IMR-90 (cell line): ENCODE results near the gene HTT-AS. TPM values are rescaled to one million over a fixed set of nuclear protein-coding genes. Genes with fewer than 3 reads are reported as not detected.

Source experiments
- ATAC-seq: fragments of 200-7000 bp; cut with Tn5 transposase; 2 replicates; pipeline ENCODE4 v1.9.1; 2020; ENCODE audit warnings: low read depth, mild to moderate bottlenecking, moderate library complexity
- BruUV-seq: library from RNA; stranded (reverse); fragments of 400-500 nt; replicated peaks from 2 replicates; lab custom pipeline; 2021; lab: Mats Ljungman, UMichigan
- CTCF ChIA-PET: fragments of 300-600 bp; formaldehyde crosslinking; extraction: SDS; loops from one replicate; lab custom pipeline; 2021; ENCODE audit warnings: antibody characterized with exemption; lab: Yijun Ruan, JAX
- POLR2A ChIA-PET: fragments of 300-600 bp; sonication (Branson Sonifier 250); formaldehyde crosslinking; loops from one replicate; lab custom pipeline; 2022; ENCODE audit warnings: antibody characterized with exemption; ENCODE audit not compliant: unreplicated experiment; lab: Charles Lee
- DNase-seq: peaks from one replicate; pipeline ENCODE4 v3.0.0; 2013
- H2AFZ ChIP-seq: replicated peaks from 2 replicates; pipeline ENCODE3; 2013; ENCODE audit warnings: low read length, mild to moderate bottlenecking; ENCODE audit not compliant: poor library complexity
- H2AK5ac ChIP-seq: 2 replicates; pipeline ENCODE4 v1.6.1; 2013; ENCODE audit warnings: low read depth, low read length, inconsistent platforms
- H2AK9ac ChIP-seq: replicated peaks from 2 replicates; pipeline ENCODE3; 2013; ENCODE audit warnings: mild to moderate bottlenecking, low read depth, low read length, moderate library complexity; ENCODE audit not compliant: poor library complexity
- H2BK120ac ChIP-seq: 2 replicates; pipeline ENCODE4 v1.6.1; 2013; ENCODE audit warnings: low read depth, low read length, inconsistent platforms
- H2BK15ac ChIP-seq: 3 replicates; pipeline ENCODE4 v1.6.1; 2013; ENCODE audit warnings: low read depth, low read length, inconsistent platforms
- H2BK20ac ChIP-seq: 2 replicates; pipeline ENCODE4 v1.6.1; 2013; ENCODE audit warnings: low read depth, mild to moderate bottlenecking, inconsistent platforms, low read length, moderate library complexity
- H2BK5ac ChIP-seq: 2 replicates; pipeline ENCODE4 v1.6.1; 2013; ENCODE audit warnings: mild to moderate bottlenecking, low read depth, low read length, inconsistent platforms; ENCODE audit not compliant: poor library complexity, severe bottlenecking
- H3K14ac ChIP-seq: replicated peaks from 2 replicates; pipeline ENCODE4 v1.6.1; 2013; ENCODE audit warnings: low read depth, low read length, inconsistent platforms
- H3K18ac ChIP-seq: 2 replicates; pipeline ENCODE4 v1.6.1; 2013; ENCODE audit warnings: low read depth, low read length, control low read depth
- H3K23ac ChIP-seq: 2 replicates; pipeline ENCODE4 v1.6.1; 2013; ENCODE audit warnings: low read depth, low read length, inconsistent platforms
- H3K27ac ChIP-seq: 2 replicates; pipeline ENCODE4 v1.5.1; 2013; ENCODE audit warnings: mild to moderate bottlenecking, control low read depth, low read length; ENCODE audit not compliant: insufficient read depth
- H3K27me3 ChIP-seq: 2 replicates; pipeline ENCODE4 v1.6.1; 2013; ENCODE audit warnings: low read length; ENCODE audit not compliant: control insufficient read depth, insufficient read depth
- H3K36me3 ChIP-seq: 2 replicates; pipeline ENCODE4 v1.6.1; 2013; ENCODE audit warnings: low read length, mixed read lengths; ENCODE audit not compliant: control insufficient read depth, insufficient read depth
- H3K4ac ChIP-seq: 2 replicates; pipeline ENCODE4 v1.6.1; 2013; ENCODE audit warnings: low read depth, low read length, inconsistent platforms
- H3K4me1 ChIP-seq: 2 replicates; pipeline ENCODE4 v1.6.1; 2013; ENCODE audit warnings: low read length, mixed read lengths; ENCODE audit not compliant: control insufficient read depth, insufficient read depth
- H3K4me2 ChIP-seq: 2 replicates; pipeline ENCODE4 v1.6.1; 2013; ENCODE audit warnings: low read depth, mild to moderate bottlenecking, control low read depth, low read length, moderate library complexity
- H3K4me3 ChIP-seq: 2 replicates; pipeline ENCODE4 v1.5.1; 2013; ENCODE audit warnings: low read depth, mild to moderate bottlenecking, control low read depth, low read length, moderate library complexity; ENCODE audit not compliant: insufficient read depth
- H3K56ac ChIP-seq: 2 replicates; pipeline ENCODE4 v1.6.1; 2013; ENCODE audit warnings: low read length, inconsistent platforms; ENCODE audit not compliant: insufficient read depth; ENCODE audit errors: extremely low read depth
- H3K79me1 ChIP-seq, 2 experiments: 2 replicates each; pipeline ENCODE4 v1.6.1; 2013; ENCODE audit warnings: low read length in 2 of 2, inconsistent platforms in 1 of 2, low read depth in 1 of 2
- H3K9ac ChIP-seq: 2 replicates; pipeline ENCODE4 v1.6.1; 2013; ENCODE audit warnings: low read depth, low read length, control low read depth
- H3K9me1 ChIP-seq: 2 replicates; pipeline ENCODE4 v1.6.1; 2013; ENCODE audit warnings: low read length, inconsistent platforms; ENCODE audit not compliant: insufficient read depth
- H3K9me3 ChIP-seq: 2 replicates; pipeline ENCODE4 v1.6.1; 2013; ENCODE audit warnings: low read length; ENCODE audit not compliant: control insufficient read depth, insufficient read depth
- H4K20me1 ChIP-seq: 2 replicates; pipeline ENCODE4 v1.6.1; 2013; ENCODE audit warnings: low read length, inconsistent platforms; ENCODE audit not compliant: insufficient read depth
- H4K5ac ChIP-seq: 2 replicates; pipeline ENCODE4 v1.6.1; 2013; ENCODE audit warnings: mild to moderate bottlenecking, low read depth, low read length, control low read depth
- H4K8ac ChIP-seq, 2 experiments: 2 replicates each; pipeline ENCODE4 v1.6.1; 2013; ENCODE audit warnings: low read depth in 2 of 2, low read length in 2 of 2, control low read depth in 1 of 2, inconsistent platforms in 1 of 2
- H4K91ac ChIP-seq: 2 replicates; pipeline ENCODE4 v1.6.1; 2013; ENCODE audit warnings: low read depth, low read length, inconsistent platforms; ENCODE audit not compliant: insufficient read depth
- BHLHE40 ChIP-seq: fragments of 150-350 bp; IDR thresholded peaks from 2 replicates; pipeline ENCODE4 v1.6.1; 2016; ENCODE audit warnings: mild to moderate bottlenecking, low read depth, low read length
- CEBPB ChIP-seq: IDR thresholded peaks from 2 replicates; pipeline ENCODE4 v1.6.1; 2012; ENCODE audit warnings: low read depth, low read length, improper control_type of control experiment
- MAFK ChIP-seq: IDR thresholded peaks from 2 replicates; pipeline ENCODE4 v1.6.1; 2012; ENCODE audit warnings: low read depth, low read length, improper control_type of control experiment
- POLR2A ChIP-seq: IDR thresholded peaks from 2 replicates; pipeline ENCODE4 v1.6.1; 2012; ENCODE audit warnings: mild to moderate bottlenecking, low read depth, low read length
- WGBS, 2 experiments: methylation state at CpG; one replicate each; pipeline versions ENCODE4 v1.1.5 to v1.1.7; 2013; ENCODE audit warnings: missing lambda C conversion rate in 2 of 2; ENCODE audit not compliant: insufficient read length in 1 of 2; ENCODE audit errors: extremely low coverage in 2 of 2; 5-methylcytosine and 5-hydroxymethylcytosine counted together
- dilution Hi-C: fragments of 300-500 bp; cut with HindIII; formaldehyde crosslinking; loops from one replicate; pipeline ENCODE4 v1.14.3; 2018; ENCODE audit warnings: low sequenced_read_pairs; ENCODE audit not compliant: unreplicated experiment
- in situ Hi-C: fragments of 300-500 bp; cut with MboI; formaldehyde crosslinking; loops from 3 replicates; pipeline ENCODE4 v1.14.3; 2019; ENCODE audit warnings: low sequenced_read_pairs, inconsistent platforms, mixed read lengths
- intact Hi-C: fragments of 100-400 bp; cut with micrococcal nuclease; formaldehyde crosslinking; loops from 2 replicates; pipeline ENCODE4 v1.10.0; 2022
- polyA plus RNA-seq, 3 experiments: library from polyadenylated mRNA; depleted of rRNA; stranded (reverse); fragments of >200 nt; gene quantifications; 2 replicates each; pipeline ENCODE4 v1.2.3, GENCODE V29; 2012; ENCODE audit warnings: low replicate concordance in 1 of 3
- total RNA-seq: library from RNA; depleted of rRNA; stranded (reverse); fragments of >200 nt; gene quantifications from 2 replicates; pipeline ENCODE4 v1.2.3, GENCODE V29; 2012
- TF ChIP-seq, protein P1 (sequence below): fragments of 150-350 bp; IDR thresholded peaks from 2 replicates; pipeline ENCODE4 v1.6.1; 2016; ENCODE audit warnings: low read depth, mild to moderate bottlenecking, low read length, moderate library complexity, borderline replicate concordance
- TF ChIP-seq, protein P2 (sequence below): fragments of 150-350 bp; IDR thresholded peaks from 2 replicates; pipeline ENCODE4 v1.6.1; 2017; ENCODE audit warnings: mild to moderate bottlenecking, antibody characterized with exemption, low read length, low read depth

HTT-AS gene
- total and polyA plus RNA-seq, 2 of the 4 experiments (the other 2 are of a cell fraction), result not detected

DNA sequence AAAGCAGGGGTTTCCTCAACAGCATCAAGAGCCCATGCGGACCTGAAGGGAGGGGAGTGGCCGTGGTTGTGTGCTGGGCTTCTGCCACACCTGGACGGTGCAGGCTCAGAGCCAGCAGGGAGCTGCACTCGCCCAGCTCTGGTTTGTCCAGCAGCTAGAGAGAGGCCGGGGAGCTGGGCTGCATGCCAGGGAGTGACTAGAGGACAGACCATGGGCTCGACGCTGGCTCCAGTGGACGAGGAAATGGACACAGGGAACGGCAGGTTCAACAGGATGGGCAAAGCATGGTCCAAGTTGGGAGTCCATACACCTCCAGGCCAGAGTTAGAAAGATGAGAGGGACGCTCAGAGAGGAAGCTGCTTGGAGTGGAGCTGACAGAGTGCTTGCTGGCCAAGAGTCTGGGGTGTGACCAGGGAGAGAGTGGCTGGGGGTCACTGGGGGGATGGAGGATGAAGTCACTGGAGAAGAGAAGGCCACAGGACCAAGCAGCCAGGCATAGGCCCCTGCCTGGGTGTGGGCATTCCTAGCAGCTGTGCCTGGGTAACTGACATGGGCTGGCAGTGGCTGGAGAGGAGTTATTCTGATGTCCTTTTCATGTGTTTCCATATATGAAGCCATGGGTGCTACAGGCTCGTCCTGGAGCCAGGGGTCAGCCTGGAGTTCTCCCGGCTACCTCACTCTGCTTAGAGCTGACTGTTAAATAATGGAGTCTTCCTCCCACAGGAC, 42.8 kb downstream of the HTT-AS start (continued):
- TF ChIP-seq, protein P1, sequence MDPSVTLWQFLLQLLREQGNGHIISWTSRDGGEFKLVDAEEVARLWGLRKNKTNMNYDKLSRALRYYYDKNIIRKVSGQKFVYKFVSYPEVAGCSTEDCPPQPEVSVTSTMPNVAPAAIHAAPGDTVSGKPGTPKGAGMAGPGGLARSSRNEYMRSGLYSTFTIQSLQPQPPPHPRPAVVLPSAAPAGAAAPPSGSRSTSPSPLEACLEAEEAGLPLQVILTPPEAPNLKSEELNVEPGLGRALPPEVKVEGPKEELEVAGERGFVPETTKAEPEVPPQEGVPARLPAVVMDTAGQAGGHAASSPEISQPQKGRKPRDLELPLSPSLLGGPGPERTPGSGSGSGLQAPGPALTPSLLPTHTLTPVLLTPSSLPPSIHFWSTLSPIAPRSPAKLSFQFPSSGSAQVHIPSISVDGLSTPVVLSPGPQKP, result no peak

DNA sequence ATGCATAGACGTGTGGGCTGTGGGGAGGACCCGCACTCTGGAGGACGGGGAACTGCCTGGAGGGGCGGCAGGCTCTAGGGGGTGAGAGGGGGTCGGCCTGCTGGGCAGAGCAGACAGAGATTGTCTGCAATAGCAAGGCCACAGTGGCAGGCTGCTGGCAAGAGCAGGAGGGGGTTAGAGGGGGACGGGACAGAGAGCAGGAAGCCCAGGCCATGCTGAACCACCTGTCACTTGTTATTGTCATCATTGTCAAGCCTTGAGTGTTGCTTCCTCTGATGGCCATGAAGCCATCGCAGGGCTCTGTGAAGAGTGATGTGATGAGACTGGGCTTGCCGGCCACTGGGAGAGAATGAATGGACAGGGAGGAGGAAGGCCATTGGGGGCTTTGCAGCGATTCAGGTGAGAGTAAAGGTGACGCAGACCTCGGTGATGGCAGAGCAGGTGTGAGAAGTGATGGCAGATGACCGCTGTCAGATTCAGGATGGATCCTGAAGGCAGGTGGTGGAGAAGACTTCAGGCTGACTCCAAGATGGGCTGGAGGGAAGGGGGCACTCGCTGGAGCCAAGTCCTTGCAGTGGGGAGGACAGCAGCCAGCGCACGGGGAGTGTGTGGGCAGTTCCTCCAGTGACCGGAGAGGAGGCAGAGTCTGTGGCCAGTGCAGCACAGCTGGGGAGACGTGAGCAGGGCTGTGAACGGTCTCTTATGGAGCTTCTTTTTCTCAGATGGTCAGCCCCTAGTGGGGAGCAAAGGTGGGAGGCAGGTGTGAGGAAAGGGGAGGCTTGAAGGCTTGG, 43.6 kb downstream of the HTT-AS start:
- Histone ChIP-seq H3K79me1 (no peaks in the 10 kb centered on the region), H3K4me3 (no peak overlapping the region), H2AK5ac (no peak overlapping the region), H3K23ac (no peak overlapping the region), H4K5ac (no peak overlapping the region), H2BK5ac (no peak overlapping the region), H3K4ac (no peak overlapping the region), H2AK9ac (no peak overlapping the region), H3K27ac (no peak overlapping the region), H3K27me3 (peaks cover 31% of the 10 kb centered on the region), H4K20me1 (no peaks in the 10 kb centered on the region), H3K4me2 (no peak overlapping the region), H4K8ac (no peak overlapping the region), H3K4me1 (no peaks in the 10 kb centered on the region), H2AFZ (peak overlapping the region; percentile 34), H4K91ac (no peak overlapping the region), H2BK15ac (no peak overlapping the region), H3K9me1 (no peaks in the 10 kb centered on the region), H2BK20ac (no peak overlapping the region), H2BK120ac (no peak overlapping the region), H3K9me3 (no peaks in the 10 kb centered on the region), H3K56ac (no peak overlapping the region), H3K9ac (no peak overlapping the region), H3K18ac (no peak overlapping the region), H3K14ac (no peak overlapping the region), H3K36me3 (no peaks in the 10 kb centered on the region)
- DNase-seq (no peak), ATAC-seq (no peak)
- no TSS peak for BruUV-seq
- TF ChIP-seq, protein P2, sequence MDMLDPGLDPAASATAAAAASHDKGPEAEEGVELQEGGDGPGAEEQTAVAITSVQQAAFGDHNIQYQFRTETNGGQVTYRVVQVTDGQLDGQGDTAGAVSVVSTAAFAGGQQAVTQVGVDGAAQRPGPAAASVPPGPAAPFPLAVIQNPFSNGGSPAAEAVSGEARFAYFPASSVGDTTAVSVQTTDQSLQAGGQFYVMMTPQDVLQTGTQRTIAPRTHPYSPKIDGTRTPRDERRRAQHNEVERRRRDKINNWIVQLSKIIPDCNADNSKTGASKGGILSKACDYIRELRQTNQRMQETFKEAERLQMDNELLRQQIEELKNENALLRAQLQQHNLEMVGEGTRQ, result no peak
- TF ChIP-seq MAFK, result no peak
- TF ChIP-seq, protein P1, result no peak
- no peak for TF ChIP-seq BHLHE40
- no peak for TF ChIP-seq CEBPB
- TF ChIP-seq POLR2A, result no peak
- in situ Hi-C loops (loop anchor here (25.0 kb wide), 1 partner anchor 268 kb away; the partner anchor contains the start of gene TNIP2), dilution Hi-C loops (no loop called here), intact Hi-C loops (loop anchor here (5.0 kb wide), 1 partner anchor 33 kb away; no protein-coding TSS in a partner anchor)
- ChIA-PET POLR2A (no interaction called here), CTCF (no interaction called here)
- 65% methylated on average over 12 of the region's 18 CpGs; no CpG with 5 or more reads in 1 of the 2 experiments for WGBS, 2 experiments
